Body of pancreas (tissue), 4 donors: ENCODE measurements around the gene PDE6D. TPM values are rescaled to one million over a fixed set of nuclear protein-coding genes. Genes with fewer than 3 reads are reported as not detected.
"Not testable (repeated sequence)": the region's sequence is repeated elsewhere in the genome, so short reads cannot be mapped to it uniquely, and the experiment has no call there.

Experiments
- ATAC-seq: fragments of 150-250 bp; one replicate; pipeline ENCODE4 v1.9.1; 2016
- DNase-seq, 4 donors: peaks; one replicate each; pipeline ENCODE4 v3.0.0-alpha.2; 2019
- H3K27ac ChIP-seq, 4 donors: fragments of 200-600 bp; sonication (generic); 1 replicate in 3 of 4; 2 replicates in 1 of 4; pipeline versions ENCODE4 v1.5.1 to v1.6.1; 2016 to 2019; ENCODE audit warnings: mild to moderate bottlenecking in 1 of 4, mixed read lengths in 1 of 4, moderate library complexity in 1 of 4
- H3K27me3 ChIP-seq, 2 donors: fragments of 200-600 bp; sonication (generic); one replicate each; pipeline ENCODE4 v1.6.0; 2016; ENCODE audit warnings: mild to moderate bottlenecking in 1 of 2
- H3K36me3 ChIP-seq, 2 donors: fragments of 200-600 bp; sonication (generic); replicated peaks in 1 of 2; 2 replicates each; pipeline ENCODE4 v1.5.1; 2016; ENCODE audit warnings: low read depth in 2 of 2; ENCODE audit not compliant: insufficient read depth in 1 of 2
- H3K4me1 ChIP-seq: fragments of 200-600 bp; sonication (generic); one replicate; pipeline ENCODE4 v1.6.0; 2016
- H3K4me3 ChIP-seq, 2 donors: fragments of 200-600 bp; sonication (generic); 1 replicate in 1 of 2; 2 replicates in 1 of 2; pipeline ENCODE4 v1.5.1; 2016 to 2019
- H3K9me3 ChIP-seq, 3 donors: fragments of 200-600 bp; sonication (generic); 1 replicate in 2 of 3; 2 replicates in 1 of 3; pipeline ENCODE4 v1.5.1; 2016
- CTCF ChIP-seq, 7 experiments: fragments of 450-650 bp in 4 of 7; fragments of 200-600 bp in 3 of 7; sonication (generic) in 3 of 7; IDR thresholded peaks; one replicate each; pipeline ENCODE4 v1.5.1; 2016 to 2019; ENCODE audit warnings: antibody characterized with exemption in 7 of 7
- POLR2A ChIP-seq, 3 donors: fragments of 450-650 bp; IDR thresholded peaks; one replicate each; pipeline ENCODE4 v1.6.1; 2016; ENCODE audit warnings: antibody characterized with exemption in 3 of 3, mild to moderate bottlenecking in 2 of 3
- WGBS, 2 donors: methylation state at CpG; one replicate each; pipeline ENCODE4 v1.1.5; 2017; 5-methylcytosine and 5-hydroxymethylcytosine counted together
- intact Hi-C: fragments of 100-400 bp; cut with DNase I; formaldehyde crosslinking; loops from one replicate; pipeline ENCODE4 v1.15.1; 2023
- total RNA-seq, 2 donors: library from RNA; depleted of rRNA; stranded (reverse); fragments of >200 nt; gene quantifications; one replicate each; pipeline ENCODE4 v1.1.0, GENCODE V29; 2016

PDE6D gene
- total RNA-seq, 2 donors from 2014 or later, result 2.6 to 15.0 TPM

GRCh38 chr2:231751042-231751815, 29.9 kb downstream of the PDE6D start:
- DNase-seq (no peak), ATAC-seq (no peak)
- intact Hi-C loops, result no loop called here
- Histone ChIP-seq H3K27ac (no peak overlapping the region), H3K27me3 (no peaks in the 10 kb centered on the region), H3K36me3 (no peaks in the 10 kb centered on the region), H3K4me3 (no peak overlapping the region), H3K4me1 (no peaks in the 10 kb centered on the region), H3K9me3 (no peaks in the 10 kb centered on the region)
- TF ChIP-seq CTCF (IDR thresholded peaks at IDR 0.05) (no peak), POLR2A (IDR thresholded peaks at IDR 0.05) (no peak)
- 87 to 89% methylated on average over 4 of the region's 4 CpGs for WGBS, 2 donors

- 90 to 91% methylated on average over 10 of the region's 10 CpGs for WGBS, 2 donors
- not testable (repeated sequence) for H3K9me3 ChIP-seq, ATAC-seq
These were observed 32.1 kb downstream of the PDE6D start for GRCh38 chr2:231749016-231749415.

GRCh38 chr2:231748153-231748896, 32.8 kb downstream of the PDE6D start:
- ATAC-seq, H3K36me3 ChIP-seq, H3K4me1 ChIP-seq, H3K9me3 ChIP-seq, H3K27me3 ChIP-seq, intact Hi-C loops, H3K27ac ChIP-seq, DNase-seq, H3K4me3 ChIP-seq: not testable (repeated sequence)
- WGBS, 2 donors, result 83 to 88% methylated on average over 6 of the region's 6 CpGs

More at GRCh38 chr2:231749016-231749415, 32.1 kb downstream of the PDE6D start:
- H3K36me3 ChIP-seq, DNase-seq, H3K27me3 ChIP-seq, intact Hi-C loops, H3K27ac ChIP-seq, H3K4me3 ChIP-seq, H3K4me1 ChIP-seq: not testable (repeated sequence)

GRCh38 chr2:231745303-231746038, 35.6 kb downstream of the PDE6D start:
- H3K4me3 ChIP-seq, result no peak overlapping the region
- ATAC-seq (no peak), DNase-seq (no peak)
- no peaks in the 10 kb centered on the region for H3K27me3 ChIP-seq
- TF ChIP-seq POLR2A (IDR thresholded peaks at IDR 0.05) (no peak), CTCF (IDR thresholded peaks at IDR 0.05) (no peak)
- 71 to 80% methylated on average over 6 of the region's 6 CpGs for WGBS, 2 donors
- H3K36me3 ChIP-seq, result no peaks in the 10 kb centered on the region
- no peaks in the 10 kb centered on the region for H3K4me1 ChIP-seq
- H3K27ac ChIP-seq, result no peak overlapping the region
- no peaks in the 10 kb centered on the region for H3K9me3 ChIP-seq
- intact Hi-C loops, result no loop called here

- intact Hi-C loops, result no loop called here
- TF ChIP-seq POLR2A (IDR thresholded peaks at IDR 0.05) (no peak), CTCF (IDR thresholded peaks at IDR 0.05) (no peak)
- Histone ChIP-seq H3K27me3 (no peaks in the 10 kb centered on the region), H3K36me3 (no peaks in the 10 kb centered on the region), H3K27ac (no peak overlapping the region), H3K4me1 (no peaks in the 10 kb centered on the region), H3K9me3 (no peaks in the 10 kb centered on the region), H3K4me3 (no peak overlapping the region)
- ATAC-seq (no peak), DNase-seq (no peak)
- WGBS, 2 donors, result 66 to 75% methylated on average over 9 of the region's 9 CpGs
These were observed 37.5 kb downstream of the PDE6D start for GRCh38 chr2:231743376-231744116.
